Natural killer cell (primary cell): ENCODE results near the gene MAPRE2. TPM values are rescaled to one million over a fixed set of nuclear protein-coding genes. Genes with fewer than 3 reads are reported as not detected.

ENCODE experiments used
- ATAC-seq, 3 donors: fragments of 150-1000 bp in 2 of 3; fragments of 200-7000 bp in 1 of 3; cut with Tn5 transposase; 1 replicate in 1 of 3; 2 replicates in 2 of 3; pipeline ENCODE4 v1.10.0; 2021; ENCODE audit warnings: mild to moderate bottlenecking in 2 of 3, moderate library complexity in 2 of 3
- DNase-seq, 2 donors: peaks; one replicate each; pipeline versions ENCODE4 v3.0.0 to v3.0.0-alpha.2; 2013 to 2021; ENCODE audit warnings: mixed read lengths in 1 of 2
- H3K27ac ChIP-seq: one replicate; pipeline ENCODE4 v1.5.1; 2013; ENCODE audit warnings: mild to moderate bottlenecking, low read length
- H3K27me3 ChIP-seq: one replicate; pipeline ENCODE4 v1.6.1; 2013; ENCODE audit warnings: low read length; ENCODE audit not compliant: control insufficient read depth, insufficient read depth
- H3K36me3 ChIP-seq: one replicate; pipeline ENCODE4 v1.6.1; 2013; ENCODE audit warnings: low read length; ENCODE audit not compliant: control insufficient read depth, insufficient read depth
- H3K4me1 ChIP-seq: one replicate; pipeline ENCODE4 v1.6.1; 2013; ENCODE audit warnings: low read length; ENCODE audit not compliant: control insufficient read depth, insufficient read depth
- H3K4me3 ChIP-seq: one replicate; pipeline ENCODE4 v1.5.1; 2013; ENCODE audit warnings: low read length
- H3K9me3 ChIP-seq: one replicate; pipeline ENCODE4 v1.6.1; 2013; ENCODE audit warnings: low read length; ENCODE audit not compliant: control insufficient read depth, insufficient read depth
- H3K27ac Mint-ChIP-seq, 2 donors: one replicate each; pipeline ENCODE4 v1.8.0; 2022; ENCODE audit warnings: mild to moderate bottlenecking in 2 of 2, mixed read lengths in 2 of 2, moderate library complexity in 1 of 2
- H3K27me3 Mint-ChIP-seq, 2 donors: one replicate each; pipeline ENCODE4 v1.8.0; 2022; ENCODE audit warnings: low read depth in 2 of 2, mixed read lengths in 2 of 2
- H3K36me3 Mint-ChIP-seq: one replicate; pipeline ENCODE4 v1.8.0; 2022; ENCODE audit warnings: mixed read lengths
- H3K4me1 Mint-ChIP-seq, 2 donors: one replicate each; pipeline ENCODE4 v1.8.0; 2022; ENCODE audit warnings: mixed read lengths in 2 of 2
- H3K4me3 Mint-ChIP-seq: one replicate; pipeline ENCODE4 v1.8.0; 2022; ENCODE audit warnings: mild to moderate bottlenecking, moderate library complexity, mixed read lengths
- H3K9me3 Mint-ChIP-seq, 2 donors: one replicate each; pipeline ENCODE4 v1.8.0; 2022; ENCODE audit warnings: mixed read lengths in 2 of 2
- WGBS: methylation state at CpG from one replicate; pipeline ENCODE4 v1.1.7; 2013; ENCODE audit warnings: missing lambda C conversion rate; ENCODE audit not compliant: insufficient coverage; 5-methylcytosine and 5-hydroxymethylcytosine counted together
- intact Hi-C: fragments of 100-400 bp; cut with micrococcal nuclease; formaldehyde crosslinking; loops from one replicate; pipeline ENCODE4 v1.14.2; 2022
- total RNA-seq, 4 donors: library from RNA; stranded (reverse); fragments of 120-200 nt in 1 of 4; gene quantifications; one replicate each; pipeline versions ENCODE4 v1.2.3 to v1.2.4, GENCODE V29; 2013 to 2022
- TF ChIP-seq, protein P1 (sequence below): fragments of 200-600 bp; IDR thresholded peaks from one replicate; pipeline ENCODE4 v1.8.0; 2022; ENCODE audit warnings: antibody characterized with exemption

The MAPRE2 gene
- total RNA-seq, 3 donors from 2014 or later (not counting 1 experiment from before 2014, with no cell fraction given) = 159 to 283 (median 207) TPM

DNA sequence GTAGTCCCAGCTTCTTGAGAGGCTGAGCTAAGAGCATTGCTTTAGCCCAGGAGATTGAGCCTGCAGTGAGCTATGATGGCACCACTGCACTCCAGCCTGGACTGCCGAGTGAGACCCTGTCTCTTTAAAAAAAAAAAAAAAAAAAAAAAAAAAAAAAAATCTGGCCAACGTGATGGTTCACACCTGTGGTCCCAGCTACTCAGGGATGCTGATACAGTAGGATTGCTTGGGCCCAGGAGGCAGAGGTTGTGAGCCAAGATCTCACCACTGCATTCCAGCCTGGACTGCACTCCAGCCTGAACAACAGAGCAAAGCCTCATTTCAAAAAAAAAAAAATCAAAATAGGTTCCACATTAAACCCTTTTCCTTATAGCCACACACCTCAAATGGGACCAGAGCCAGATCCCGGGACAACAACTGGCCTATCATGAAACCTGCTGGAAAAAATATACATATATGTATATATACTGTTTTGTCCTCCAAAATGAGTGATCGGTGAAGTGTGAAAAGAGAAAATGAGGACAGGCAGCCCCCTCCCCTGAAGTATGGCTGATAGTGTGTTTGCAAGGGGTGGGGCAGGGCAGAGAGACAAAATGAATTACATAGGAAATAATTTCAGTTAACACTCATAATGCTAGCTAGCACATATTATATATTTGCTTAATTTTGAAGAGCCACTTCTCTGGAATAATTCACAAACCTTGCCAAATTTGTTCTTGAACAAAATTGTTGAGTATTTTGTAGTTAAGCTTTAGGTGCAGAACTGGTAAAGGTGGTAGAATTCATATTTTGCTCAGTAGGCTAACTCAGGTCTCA is 22.9 kb downstream of the MAPRE2 start:
- TF ChIP-seq, protein P1, sequence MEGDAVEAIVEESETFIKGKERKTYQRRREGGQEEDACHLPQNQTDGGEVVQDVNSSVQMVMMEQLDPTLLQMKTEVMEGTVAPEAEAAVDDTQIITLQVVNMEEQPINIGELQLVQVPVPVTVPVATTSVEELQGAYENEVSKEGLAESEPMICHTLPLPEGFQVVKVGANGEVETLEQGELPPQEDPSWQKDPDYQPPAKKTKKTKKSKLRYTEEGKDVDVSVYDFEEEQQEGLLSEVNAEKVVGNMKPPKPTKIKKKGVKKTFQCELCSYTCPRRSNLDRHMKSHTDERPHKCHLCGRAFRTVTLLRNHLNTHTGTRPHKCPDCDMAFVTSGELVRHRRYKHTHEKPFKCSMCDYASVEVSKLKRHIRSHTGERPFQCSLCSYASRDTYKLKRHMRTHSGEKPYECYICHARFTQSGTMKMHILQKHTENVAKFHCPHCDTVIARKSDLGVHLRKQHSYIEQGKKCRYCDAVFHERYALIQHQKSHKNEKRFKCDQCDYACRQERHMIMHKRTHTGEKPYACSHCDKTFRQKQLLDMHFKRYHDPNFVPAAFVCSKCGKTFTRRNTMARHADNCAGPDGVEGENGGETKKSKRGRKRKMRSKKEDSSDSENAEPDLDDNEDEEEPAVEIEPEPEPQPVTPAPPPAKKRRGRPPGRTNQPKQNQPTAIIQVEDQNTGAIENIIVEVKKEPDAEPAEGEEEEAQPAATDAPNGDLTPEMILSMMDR = no peak
- DNase-seq (no peak), ATAC-seq (peak in 1 of 3 donors; percentile 4)
- no peak overlapping the region for H3K27ac ChIP-seq
- Mint-ChIP-seq H3K4me1 (peaks cover 84 to 87% of the 10 kb centered on the region in 2 donors), H3K27ac (peak overlapping the region; percentile 25 to 74), H3K36me3 (no peaks in the 10 kb centered on the region), H3K9me3 (no peaks in the 10 kb centered on the region), H3K4me3 (no peak overlapping the region), H3K27me3 (no peaks in the 10 kb centered on the region)
- H3K9me3 ChIP-seq = no peaks in the 10 kb centered on the region
- H3K27me3 ChIP-seq = no peaks in the 10 kb centered on the region
- H3K4me3 ChIP-seq = no peak overlapping the region
- WGBS = 0% methylated on average over 1 of the region's 4 CpGs
- intact Hi-C loops = no loop called here
- peaks cover 7% of the 10 kb centered on the region for H3K4me1 ChIP-seq
- H3K36me3 ChIP-seq = no peaks in the 10 kb centered on the region

DNA sequence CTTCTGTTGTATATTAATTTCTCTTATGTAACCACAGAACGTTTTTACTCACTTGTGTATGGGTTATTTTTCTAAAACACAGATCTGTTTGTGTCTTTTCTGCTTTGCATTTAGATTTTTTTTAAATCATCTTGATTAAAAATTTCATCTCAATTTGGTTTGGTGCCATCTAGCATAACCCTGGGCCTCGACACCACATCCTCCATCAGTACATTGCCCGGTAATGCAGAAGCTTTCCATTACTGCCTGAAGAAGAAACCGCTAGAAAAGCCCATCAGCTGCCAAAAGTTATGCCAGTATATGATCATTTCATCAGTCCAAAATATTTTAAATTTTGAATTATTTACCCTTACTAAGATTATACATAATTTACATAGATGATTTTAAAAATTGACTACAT is 26.2 kb downstream of the MAPRE2 start:
- TF ChIP-seq, protein P1 = no peak
- peaks cover 18% of the 10 kb centered on the region for H3K36me3 ChIP-seq
- H3K27me3 Mint-ChIP-seq = no peaks in the 10 kb centered on the region
- peak; percentile 36 to 50 (median 44) for ATAC-seq
- DNase-seq = no peak
- H3K27ac Mint-ChIP-seq = peak overlapping the region; percentile 77 to 86
- H3K27me3 ChIP-seq = no peaks in the 10 kb centered on the region
- no peaks in the 10 kb centered on the region for H3K9me3 ChIP-seq
- no peaks in the 10 kb centered on the region for H3K36me3 Mint-ChIP-seq
- no peak overlapping the region for H3K27ac ChIP-seq
- H3K9me3 Mint-ChIP-seq = no peaks in the 10 kb centered on the region
- peaks cover 7% of the 10 kb centered on the region for H3K4me1 ChIP-seq
- peaks cover 78 to 83% of the 10 kb centered on the region in 2 donors for H3K4me1 Mint-ChIP-seq
- intact Hi-C loops = no loop called here
- no peak overlapping the region for H3K4me3 ChIP-seq
- peak overlapping the region; percentile 55 for H3K4me3 Mint-ChIP-seq
- 52% methylated on average over 3 of the region's 4 CpGs for WGBS

DNA sequence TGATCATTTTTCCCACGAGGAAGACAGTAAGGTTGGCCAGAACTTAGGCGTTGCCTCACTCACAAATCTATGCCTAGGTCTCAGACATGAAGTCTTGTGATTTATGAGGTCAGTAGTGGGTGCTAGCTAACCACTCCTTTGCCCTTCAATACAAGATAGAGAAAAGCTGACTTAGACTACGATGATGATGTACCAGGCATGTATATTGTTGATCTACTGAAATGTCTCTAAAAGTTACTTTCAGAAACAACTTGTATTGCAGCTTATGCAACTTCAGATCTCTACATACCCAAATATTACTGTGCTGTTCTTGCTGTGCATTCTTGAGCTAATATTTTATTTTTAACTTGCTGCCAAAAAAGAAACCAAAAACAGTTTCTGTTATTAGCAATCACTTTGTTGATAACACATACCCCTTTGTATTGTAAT is 30.6 kb downstream of the MAPRE2 start:
- no peaks in the 10 kb centered on the region for H3K27me3 Mint-ChIP-seq
- Histone ChIP-seq H3K36me3 (peaks cover 22% of the 10 kb centered on the region), H3K4me1 (no peaks in the 10 kb centered on the region), H3K27me3 (no peaks in the 10 kb centered on the region), H3K27ac (peak overlapping the region; percentile 23), H3K9me3 (no peaks in the 10 kb centered on the region), H3K4me3 (no peak overlapping the region)
- ATAC-seq = peak; percentile 34 to 57 (median 52)
- no peak for DNase-seq
- peaks cover 78 to 90% of the 10 kb centered on the region in 2 donors for H3K4me1 Mint-ChIP-seq
- no peaks in the 10 kb centered on the region for H3K36me3 Mint-ChIP-seq
- intact Hi-C loops = loop anchor here (5.0 kb wide), 1 partner anchor 45 kb away; no protein-coding TSS in a partner anchor
- peak overlapping the region; percentile 11 for H3K4me3 Mint-ChIP-seq
- TF ChIP-seq, protein P1 = no peak
- H3K9me3 Mint-ChIP-seq = no peaks in the 10 kb centered on the region
- H3K27ac Mint-ChIP-seq = peak overlapping the region; percentile 86 to 87
- 36% methylated on average over 2 of the region's 3 CpGs for WGBS
